T-helper 2 cell (primary cell): ENCODE data around the gene SEH1L.
"Not testable (repeated sequence)": the region's sequence is repeated elsewhere in the genome, so short reads cannot be mapped to it uniquely, and the experiment has no call there.

Experiments used
- DNase-seq, 5 experiments: peaks; one replicate each; pipeline versions ENCODE4 v3.0.0 to v3.0.0-alpha.2; 2012 to 2022

The SEH1L gene

GRCh38 chr18:12996661-12997292 lies 49.0 kb downstream of the SEH1L start:
- DNase-seq: no peak

- DNase-seq: not testable (repeated sequence)
Measured at GRCh38 chr18:12997330-12997729, 49.5 kb downstream of the SEH1L start.

- DNase-seq: peak in 1 of 5 experiments; percentile 80
Measured at GRCh38 chr18:12998332-12999060, 50.7 kb downstream of the SEH1L start.

- DNase-seq: peak in 1 of 5 experiments; percentile 42
Measured at GRCh38 chr18:13003466-13003896, 55.7 kb downstream of the SEH1L start.

GRCh38 chr18:13004396-13004795 lies 56.6 kb downstream of the SEH1L start:
- no peak for DNase-seq

GRCh38 chr18:13005289-13005688 lies 57.5 kb downstream of the SEH1L start:
- no peak for DNase-seq

- DNase-seq: no peak
Measured at GRCh38 chr18:13006531-13007247, 58.9 kb downstream of the SEH1L start.

GRCh38 chr18:13007248-13007560 lies 59.4 kb downstream of the SEH1L start:
- DNase-seq: no peak

- no peak for DNase-seq
Measured at GRCh38 chr18:13011719-13012118, 63.9 kb downstream of the SEH1L start.

GRCh38 chr18:13014232-13014631 lies 66.4 kb downstream of the SEH1L start:
- DNase-seq: no peak

GRCh38 chr18:13014818-13015217 lies 67.0 kb downstream of the SEH1L start:
- no peak for DNase-seq

- DNase-seq: no peak
Measured at GRCh38 chr18:13017247-13017875, 69.5 kb downstream of the SEH1L start.

GRCh38 chr18:13018374-13018773 lies 70.6 kb downstream of the SEH1L start:
- peak in 1 of 5 experiments; percentile 20 for DNase-seq

- peak in 1 of 5 experiments; percentile 80 for DNase-seq
Measured at GRCh38 chr18:13019301-13019700, 71.5 kb downstream of the SEH1L start.

- no peak for DNase-seq
Measured at GRCh38 chr18:13022644-13023043, 74.8 kb downstream of the SEH1L start.

- no peak for DNase-seq
Measured at GRCh38 chr18:13025233-13025632, 77.4 kb downstream of the SEH1L start.

- no peak for DNase-seq
Measured at GRCh38 chr18:13026583-13027270, 78.9 kb downstream of the SEH1L start.

- no peak for DNase-seq
Measured at GRCh38 chr18:13028869-13029268, 81.1 kb downstream of the SEH1L start.

- peak in 1 of 5 experiments; percentile 57 for DNase-seq
Measured at GRCh38 chr18:13032173-13032572, 84.4 kb downstream of the SEH1L start.

GRCh38 chr18:13035249-13035914 lies 87.6 kb downstream of the SEH1L start:
- DNase-seq: no peak

- no peak for DNase-seq
Measured at GRCh38 chr18:13036622-13037320, 89.0 kb downstream of the SEH1L start.
